GM19351 (cell line): ENCODE measurements around the gene GRB7.
"Not testable (repeated sequence)": the region's sequence is repeated elsewhere in the genome, so short reads cannot be mapped to it uniquely, and the experiment has no call there.

Experiments
- ATAC-seq: cut with Tn5 transposase; IDR thresholded peaks from one replicate; pipeline ENCODE4 v1.9.1; 2021; ENCODE audit warnings: mild to moderate bottlenecking, moderate library complexity; ENCODE audit not compliant: unreplicated experiment

Gene GRB7

DNA sequence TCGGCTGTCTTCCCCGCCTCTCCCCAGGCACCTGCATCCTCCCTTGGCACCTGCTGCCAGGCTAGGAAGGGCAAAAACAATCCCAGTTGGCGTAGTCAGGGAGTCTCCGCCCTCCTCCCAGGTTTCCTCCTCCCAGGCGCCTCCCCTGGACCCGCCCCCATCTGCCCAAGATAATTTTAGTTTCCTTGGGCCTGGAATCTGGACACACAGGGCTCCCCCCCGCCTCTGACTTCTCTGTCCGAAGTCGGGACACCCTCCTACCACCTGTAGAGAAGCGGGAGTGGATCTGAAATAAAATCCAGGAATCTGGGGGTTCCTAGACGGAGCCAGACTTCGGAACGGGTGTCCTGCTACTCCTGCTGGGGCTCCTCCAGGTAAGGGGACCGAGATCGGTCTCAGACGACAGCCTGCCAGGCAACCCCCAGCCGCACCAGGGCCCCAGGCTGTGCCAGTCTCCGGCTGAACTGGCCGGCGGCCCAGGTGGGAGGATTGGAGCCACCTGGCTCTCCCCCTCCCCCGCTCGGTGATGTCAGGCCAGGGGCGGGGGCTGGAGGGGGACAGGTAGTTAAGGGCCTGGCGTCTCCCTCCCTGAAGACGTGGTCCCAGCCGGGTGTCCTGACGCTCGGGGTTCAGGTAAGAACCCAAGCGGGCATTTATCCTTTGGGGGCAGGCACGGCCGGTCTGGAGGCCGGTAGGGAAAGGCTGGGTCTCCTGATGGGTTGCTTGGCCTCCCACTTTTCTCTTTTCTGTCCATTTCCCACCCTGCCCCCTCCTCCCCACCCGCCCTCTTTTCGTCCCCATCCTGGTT lies at the start of gene GRB7:
Gene GRB7, plus strand, starts transcription at position 179 of the 808 bp plus-strand sequence. CDS start 4,364 bp downstream, outside the sequence.
- ATAC-seq: no peak

DNA sequence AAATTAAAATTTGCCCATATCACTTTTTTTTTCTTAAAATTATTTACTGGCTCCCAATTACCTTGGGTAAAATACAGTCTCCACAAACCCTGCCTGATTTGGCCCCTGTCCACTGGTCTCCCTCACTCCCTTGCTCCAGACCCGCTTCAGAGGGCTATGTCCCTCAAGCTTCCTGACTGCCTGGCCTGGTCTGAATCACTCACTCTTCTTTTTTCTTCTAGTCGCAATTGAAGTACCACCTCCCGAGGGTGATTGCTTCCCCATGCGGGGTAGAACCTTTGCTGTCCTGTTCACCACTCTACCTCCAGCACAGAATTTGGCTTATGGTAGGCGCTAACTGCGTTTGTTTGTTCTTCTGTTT lies 49.3 kb upstream of the GRB7 start:
- ATAC-seq: no peak

DNA sequence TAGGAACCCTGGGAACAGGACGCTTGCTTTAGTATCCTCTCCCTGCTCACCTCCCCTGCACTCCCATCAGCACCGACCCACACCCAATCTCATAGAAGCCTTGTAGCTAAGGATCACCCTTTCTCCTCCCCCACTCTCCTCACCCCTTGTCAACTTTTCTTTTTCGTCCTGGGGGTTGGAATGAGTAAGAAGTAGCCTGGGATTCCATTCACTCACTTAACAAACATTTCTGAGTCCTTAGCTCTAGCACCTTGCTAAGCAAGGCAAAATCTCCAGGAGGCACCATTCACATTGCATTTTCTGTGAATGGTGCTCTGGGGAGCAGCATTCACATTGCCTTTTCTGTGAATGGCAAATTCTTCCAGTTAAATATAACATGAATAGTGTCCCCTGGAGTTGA lies 48.8 kb upstream of the GRB7 start:
- ATAC-seq: no peak

DNA sequence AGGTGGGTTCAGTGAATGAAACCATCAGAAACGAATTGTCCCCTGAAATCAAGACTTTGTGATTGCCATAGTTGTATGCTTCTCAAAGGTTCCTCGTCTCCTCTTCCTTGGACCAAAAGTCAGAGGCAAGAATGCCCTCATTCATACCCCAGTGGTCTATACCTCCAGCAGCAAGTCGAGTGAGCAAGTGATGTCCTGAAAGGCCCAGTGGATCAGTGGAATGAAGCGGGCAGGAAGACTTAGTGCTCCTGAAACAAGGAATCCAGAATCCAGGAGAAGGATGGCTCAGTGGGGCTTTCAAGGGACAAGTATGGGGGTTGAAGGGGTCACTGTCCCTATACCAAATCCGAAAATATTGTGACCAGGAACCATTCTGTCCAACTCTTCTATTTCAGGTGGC lies 43.1 kb upstream of the GRB7 start:
- ATAC-seq: no peak

DNA sequence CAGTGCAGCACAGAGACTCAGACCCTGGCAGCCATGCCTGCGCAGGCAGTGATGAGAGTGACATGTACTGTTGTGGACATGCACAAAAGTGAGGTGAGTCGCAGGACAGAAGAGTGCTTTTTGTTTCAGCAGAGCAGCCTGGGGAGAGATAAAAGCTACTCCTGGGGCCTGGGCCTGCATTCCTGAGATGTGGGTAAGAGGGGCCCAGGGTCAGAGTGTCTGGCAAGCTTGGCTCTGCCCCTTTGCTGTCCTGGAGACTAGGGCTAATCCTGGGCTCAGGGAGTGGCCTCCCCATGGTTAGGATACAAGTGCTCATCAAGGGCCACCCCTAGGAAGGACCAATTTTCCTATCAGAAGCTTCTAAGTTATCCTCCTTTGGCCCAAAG lies 42.7 kb upstream of the GRB7 start:
- no peak for ATAC-seq

DNA sequence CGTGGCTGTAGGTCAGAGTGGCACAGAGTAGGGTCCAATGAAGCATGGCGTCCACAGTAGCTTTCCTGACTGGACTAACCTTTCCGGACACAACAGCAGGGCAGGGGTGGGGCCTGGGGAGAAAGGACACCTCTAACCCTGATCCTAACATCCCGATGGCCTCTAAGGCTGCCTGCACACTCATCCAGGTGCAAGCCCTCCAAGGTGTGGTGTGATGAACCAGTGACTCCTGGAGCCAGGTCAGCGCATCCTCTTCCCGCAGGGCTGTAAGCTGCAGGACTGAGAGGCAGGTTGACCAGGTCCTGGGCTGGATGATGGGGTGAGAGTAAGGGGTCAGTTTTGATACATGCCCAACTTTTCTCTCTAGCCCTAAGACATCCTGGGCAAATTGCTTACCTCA lies 41.0 kb upstream of the GRB7 start:
- no peak for ATAC-seq

GRCh38 chr17:39697961-39698360 lies 39.8 kb upstream of the GRB7 start:
- no peak for ATAC-seq

- ATAC-seq: not testable (repeated sequence)
Observed at GRCh38 chr17:39699157-39699817, 38.5 kb upstream of the GRB7 start.

GRCh38 chr17:39699818-39700147 lies 38.0 kb upstream of the GRB7 start, which contains the start of gene ERBB2:
Gene ERBB2, plus strand, starts transcription at chr17:39700064. Its CDS starts 175 bp downstream, at chr17:39700239.
- ATAC-seq: no peak

DNA sequence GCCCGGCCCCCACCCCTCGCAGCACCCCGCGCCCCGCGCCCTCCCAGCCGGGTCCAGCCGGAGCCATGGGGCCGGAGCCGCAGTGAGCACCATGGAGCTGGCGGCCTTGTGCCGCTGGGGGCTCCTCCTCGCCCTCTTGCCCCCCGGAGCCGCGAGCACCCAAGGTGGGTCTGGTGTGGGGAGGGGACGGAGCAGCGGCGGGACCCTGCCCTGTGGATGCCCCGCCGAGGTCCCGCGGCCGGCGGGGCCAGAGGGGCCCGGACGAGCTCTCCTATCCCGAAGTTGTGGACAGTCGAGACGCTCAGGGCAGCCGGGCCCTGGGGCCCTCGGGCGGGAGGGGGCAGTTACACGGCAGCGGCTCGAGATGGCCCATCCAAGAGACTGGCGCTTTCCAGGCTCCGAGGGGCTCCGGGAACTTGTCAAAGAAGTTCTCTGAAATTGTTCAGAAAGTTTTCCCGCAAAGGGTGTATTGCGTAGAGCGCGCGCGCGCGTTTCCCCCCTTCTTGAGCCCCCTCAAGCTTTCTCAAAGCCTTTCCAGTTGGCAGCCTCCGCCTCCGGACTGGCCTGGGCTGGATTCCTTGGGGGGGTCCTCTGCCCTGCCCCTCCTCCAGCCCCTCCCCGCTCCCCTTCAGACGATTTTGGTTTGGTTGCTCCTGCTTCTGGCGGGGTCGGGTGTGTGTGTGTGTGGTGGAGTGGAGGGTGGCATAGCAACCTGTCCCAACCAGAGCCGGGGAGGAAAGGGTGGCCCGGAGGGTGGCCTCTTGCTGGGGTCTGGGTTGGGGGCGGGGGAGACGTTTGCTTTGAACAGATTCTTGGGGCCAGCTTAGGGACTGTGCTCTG lies 37.4 kb upstream of the GRB7 start:
- no peak for ATAC-seq

DNA sequence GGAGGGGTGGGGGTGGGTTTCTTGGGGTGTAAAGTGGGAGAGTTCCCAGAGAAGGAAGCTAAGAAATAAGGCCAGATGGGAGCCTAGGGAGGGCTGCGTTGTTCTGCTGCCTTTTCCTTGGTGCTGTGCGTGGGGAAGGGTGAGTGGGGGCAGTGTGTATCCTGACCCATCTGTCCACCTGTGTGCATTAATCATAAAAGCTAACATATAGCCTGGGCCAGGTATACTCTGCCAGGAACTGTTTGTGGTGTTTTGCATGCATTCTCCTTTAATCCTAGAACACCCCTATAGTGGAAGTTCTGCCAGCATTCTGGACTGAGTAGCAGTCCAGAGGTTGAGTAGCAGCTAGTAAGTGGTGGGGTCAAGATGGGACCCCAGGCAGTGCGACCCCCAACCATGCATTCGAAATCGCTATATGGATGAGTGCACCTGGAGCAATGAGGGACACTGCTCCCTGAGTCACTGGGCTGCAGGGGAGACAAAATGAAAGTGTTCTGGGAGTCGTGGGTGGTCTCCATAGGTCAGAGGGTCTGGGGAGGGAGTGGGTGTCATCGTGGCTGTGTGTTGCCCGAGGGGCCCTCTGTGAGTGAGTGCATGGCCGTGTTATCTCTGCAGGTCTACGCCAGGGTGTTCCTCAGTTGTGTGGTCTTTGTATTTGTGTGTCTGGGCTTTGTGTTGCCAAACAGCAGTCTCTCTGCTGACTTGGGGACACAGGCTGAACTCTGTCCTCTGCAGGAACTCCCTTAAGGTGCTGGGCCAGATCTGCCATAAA lies 36.5 kb upstream of the GRB7 start:
- ATAC-seq: no peak

GRCh38 chr17:39701784-39702422 lies 35.8 kb upstream of the GRB7 start:
- no peak for ATAC-seq

DNA sequence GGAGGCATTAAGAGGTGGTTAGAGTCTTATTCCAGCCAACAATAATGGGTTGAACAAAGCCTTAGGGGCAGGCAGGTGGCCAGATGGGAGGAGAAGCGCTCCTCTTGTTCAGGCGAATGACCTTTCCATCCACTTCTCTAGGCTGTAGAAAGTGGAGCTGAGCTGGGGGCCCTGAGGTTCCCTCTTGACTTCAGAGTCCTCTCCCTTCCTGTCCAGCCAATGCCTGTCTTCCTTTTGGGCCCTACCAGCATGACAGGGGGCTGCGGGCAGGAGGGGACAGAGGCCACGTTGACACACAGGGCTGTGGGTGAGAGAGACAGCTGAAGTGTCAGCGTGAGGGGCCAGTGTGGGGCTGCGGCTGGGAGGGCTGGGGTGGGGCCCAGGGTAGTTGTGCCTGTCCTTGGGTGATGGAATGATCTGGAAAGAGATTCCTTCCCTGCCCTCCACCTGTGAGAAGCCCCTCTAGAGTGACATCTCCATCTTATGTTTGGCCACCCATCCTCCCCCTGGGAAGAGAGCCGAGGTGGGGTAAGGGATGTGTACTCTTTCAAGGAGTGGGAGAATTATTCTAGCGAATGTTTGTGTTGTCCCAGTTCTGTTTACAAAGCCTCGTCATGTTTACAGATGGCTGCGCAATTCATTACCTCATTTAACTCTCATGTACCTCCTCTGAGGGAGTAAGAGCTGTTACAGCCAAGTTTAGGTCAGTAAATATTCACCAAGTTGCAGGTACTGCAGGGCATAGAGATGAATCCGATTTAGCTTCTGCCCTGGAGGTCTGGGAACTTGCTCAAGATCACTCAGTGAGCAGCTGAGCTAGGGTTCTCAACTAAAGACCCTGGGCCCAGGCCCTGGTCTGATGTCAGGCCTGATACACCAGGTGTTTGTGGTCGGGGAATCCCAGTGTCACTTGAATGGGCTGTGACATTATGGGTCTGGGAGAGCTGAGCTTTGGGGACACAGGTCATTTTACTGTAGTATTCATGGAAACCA lies 34.5 kb upstream of the GRB7 start:
- no peak for ATAC-seq

- no peak for ATAC-seq
Observed at GRCh38 chr17:39703913-39704312, 33.8 kb upstream of the GRB7 start.

DNA sequence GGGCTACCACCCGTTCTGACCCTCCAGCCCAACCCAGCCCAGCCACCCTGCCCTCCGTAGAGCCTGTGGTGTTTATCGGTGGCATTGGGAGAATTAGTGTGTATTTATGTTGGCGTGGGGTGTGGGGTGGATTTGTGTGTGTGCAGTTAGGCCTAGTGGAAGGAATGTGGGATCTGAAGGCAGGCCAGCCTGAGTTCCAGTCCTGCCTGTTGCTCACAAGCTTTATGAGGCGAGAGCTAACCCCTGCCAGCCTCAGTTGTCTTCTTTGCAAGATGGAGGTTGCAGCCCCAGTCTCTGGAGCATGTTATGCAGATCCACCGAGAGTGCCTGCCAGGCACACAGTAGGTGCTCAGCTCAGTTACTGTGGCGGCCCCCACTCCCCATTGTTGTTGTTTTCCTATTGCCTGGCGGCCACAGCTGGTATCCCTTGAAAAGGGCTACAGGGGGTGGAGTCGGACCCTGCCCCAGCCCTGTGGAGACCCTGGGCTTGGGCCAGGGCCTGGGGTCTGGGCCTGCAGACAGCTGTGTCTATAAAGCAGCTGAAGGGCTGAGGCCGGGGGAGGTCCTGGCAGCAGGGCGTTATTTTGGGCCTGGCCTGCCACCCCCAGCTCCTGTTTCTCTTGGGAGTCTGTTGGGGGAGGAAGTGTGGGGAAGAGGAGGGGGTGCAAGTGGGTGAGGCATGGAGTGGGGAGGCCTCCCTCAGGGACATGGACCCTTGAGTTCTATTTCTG lies 32.8 kb upstream of the GRB7 start:
- ATAC-seq: no peak

DNA sequence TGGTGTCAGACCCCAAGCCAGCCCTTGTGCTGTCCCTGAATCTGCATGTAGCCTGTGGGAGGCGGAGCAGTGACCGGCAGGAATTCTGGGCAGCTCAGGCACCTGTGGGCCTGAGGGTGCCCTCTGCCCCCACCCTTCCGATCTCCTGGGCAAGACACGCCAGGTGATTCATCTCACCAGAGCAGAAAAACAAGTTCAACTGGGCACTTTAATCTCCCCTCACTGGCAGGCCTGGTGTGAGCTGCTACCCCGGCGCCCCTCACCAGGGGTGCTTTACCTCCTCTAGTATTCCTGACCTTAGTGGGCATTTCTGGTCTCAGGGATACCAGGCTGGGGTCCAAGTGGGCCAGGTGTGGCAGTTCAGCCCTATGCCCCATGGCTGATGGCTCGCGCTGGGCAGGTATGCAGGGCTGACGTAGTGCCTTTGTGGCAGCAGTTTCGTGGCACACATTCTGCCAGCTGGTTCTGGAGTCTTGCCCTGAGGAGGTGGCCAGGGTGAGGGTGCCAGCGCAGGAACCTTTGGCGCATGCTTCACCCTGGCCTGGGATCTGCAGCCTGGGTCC lies 31.9 kb upstream of the GRB7 start:
- ATAC-seq: no peak

GRCh38 chr17:39706383-39706782 lies 31.4 kb upstream of the GRB7 start:
- no peak for ATAC-seq

DNA sequence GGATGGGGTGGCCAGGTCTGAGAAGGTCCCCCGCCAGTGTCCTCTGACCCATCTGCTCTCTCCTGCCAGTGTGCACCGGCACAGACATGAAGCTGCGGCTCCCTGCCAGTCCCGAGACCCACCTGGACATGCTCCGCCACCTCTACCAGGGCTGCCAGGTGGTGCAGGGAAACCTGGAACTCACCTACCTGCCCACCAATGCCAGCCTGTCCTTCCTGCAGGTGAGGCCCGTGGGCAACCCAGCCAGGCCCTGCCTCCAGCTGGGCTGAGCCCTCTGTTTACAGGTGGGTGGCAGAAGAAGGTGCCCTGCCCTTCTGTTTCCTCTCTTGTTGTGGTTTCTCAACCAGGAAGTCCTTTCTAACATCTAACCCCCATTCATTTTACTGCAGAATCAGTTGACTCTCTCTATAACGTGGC lies 30.8 kb upstream of the GRB7 start:
- ATAC-seq: no peak
